Subcutaneous adipose tissue (tissue), 4 donors: ENCODE measurements around the gene SRCIN1. TPM values are rescaled to one million over a fixed set of nuclear protein-coding genes. Genes with fewer than 3 reads are reported as not detected.

Experiments used
- CTCF ChIP-seq: fragments of 450-650 bp; IDR thresholded peaks from one replicate; pipeline ENCODE4 v1.5.1; 2016; ENCODE audit warnings: low read depth, mild to moderate bottlenecking, control low read depth, antibody characterized with exemption, moderate library complexity
- total RNA-seq, 4 donors: library from RNA; depleted of rRNA; stranded (reverse); fragments of >200 nt; gene quantifications; one replicate each; pipeline ENCODE4 v1.1.0, GENCODE V29; 2016

Gene SRCIN1
- total RNA-seq, 4 donors from 2014 or later: 0.82 to 11.5 (median 4.0) TPM

GRCh38 chr17:38611070-38611786 is 5.5 kb upstream of the SRCIN1 start:
- no peak for TF ChIP-seq CTCF

- no peak for TF ChIP-seq CTCF
These were observed 3.7 kb upstream of the SRCIN1 start for GRCh38 chr17:38609280-38610031.

GRCh38 chr17:38608648-38609047 is 2.9 kb upstream of the SRCIN1 start:
- TF ChIP-seq CTCF: no peak

- TF ChIP-seq CTCF: no peak
These were observed 1.2 kb upstream of the SRCIN1 start for GRCh38 chr17:38606646-38607611.

GRCh38 chr17:38605411-38605840 is 326 bp downstream of the SRCIN1 start:
- TF ChIP-seq CTCF: no peak

GRCh38 chr17:38604479-38605403 is 1.0 kb downstream of the SRCIN1 start:
- TF ChIP-seq CTCF: no peak
